Endothelial cell of umbilical vein (primary cell): ENCODE data around the gene RAD51B. TPM values are rescaled to one million over a fixed set of nuclear protein-coding genes. Genes with fewer than 3 reads are reported as not detected.

Experiments
- BruUV-seq: library from RNA; stranded (reverse); fragments of 400-500 nt; replicated peaks from 2 replicates; lab custom pipeline; 2021; lab: Mats Ljungman, UMichigan
- CTCF ChIA-PET: fragments of 300-600, 350-600 bp; sonication (Branson Sonifier 250); formaldehyde crosslinking; loops from one replicate; lab custom pipeline; 2021; ENCODE audit warnings: antibody characterized with exemption, inconsistent platforms; lab: Charles Lee
- POLR2A ChIA-PET: fragments of 300-600, 350-600 bp; sonication (Branson Sonifier 250); formaldehyde crosslinking; loops from one replicate; lab custom pipeline; 2021; ENCODE audit warnings: antibody characterized with exemption, inconsistent platforms; lab: Charles Lee
- DNase-seq: peaks from one replicate; pipeline ENCODE4 v3.0.0-alpha.2; 2011; ENCODE audit warnings: low read depth, low spot score
- FAIRE-seq: peaks from 2 replicates; lab custom pipeline; 2011; peaks lifted over from hg19 to GRCh38; lab: Jason Lieb, UNC
- H2AFZ ChIP-seq: 2 replicates; pipeline ENCODE4 v1.6.0; 2012; ENCODE audit warnings: low read depth, low read length, control low read depth, inconsistent platforms
- H3K27ac ChIP-seq: 2 replicates; pipeline ENCODE4 v1.5.1; 2011; ENCODE audit warnings: low read depth, mild to moderate bottlenecking, control low read depth, low read length, moderate library complexity; ENCODE audit not compliant: insufficient read depth
- H3K27me3 ChIP-seq, 2 experiments: 2 replicates each; pipeline versions ENCODE4 v1.6.0 to v1.6.1; 2011; ENCODE audit warnings: low read length in 2 of 2, mixed read lengths in 1 of 2; ENCODE audit not compliant: control insufficient read depth in 2 of 2, insufficient read depth in 2 of 2
- H3K36me3 ChIP-seq, 2 experiments: 2 replicates in 1 of 2; 3 replicates in 1 of 2; pipeline ENCODE4 v1.5.1; 2011; ENCODE audit warnings: low read length in 2 of 2, mild to moderate bottlenecking in 1 of 2, moderate library complexity in 1 of 2; ENCODE audit not compliant: control insufficient read depth in 2 of 2, insufficient read depth in 2 of 2; ENCODE audit errors: extremely low read depth in 1 of 2
- H3K4me1 ChIP-seq: 3 replicates; pipeline ENCODE4 v1.5.1; 2011; ENCODE audit warnings: mild to moderate bottlenecking, low read length; ENCODE audit not compliant: control insufficient read depth, insufficient read depth; ENCODE audit errors: extremely low read depth
- H3K4me2 ChIP-seq: 2 replicates; pipeline ENCODE4 v1.6.1; 2011; ENCODE audit warnings: low read length, control low read depth, mixed read lengths; ENCODE audit not compliant: insufficient read depth
- H3K4me3 ChIP-seq, 3 experiments: fragments of 200-600 bp in 1 of 3; sonication (generic), shearing (Covaris generic) in 1 of 3; replicated peaks in 1 of 3; 2 replicates each; pipeline ENCODE4 v1.5.1; 2011 to 2016; ENCODE audit warnings: control low read depth in 3 of 3, low read length in 3 of 3, mild to moderate bottlenecking in 2 of 3, inconsistent platforms in 1 of 3, low read depth in 1 of 3, moderate library complexity in 1 of 3; ENCODE audit not compliant: insufficient read depth in 1 of 3
- H3K79me2 ChIP-seq: 2 replicates; pipeline ENCODE4 v1.6.0; 2012; ENCODE audit warnings: low read length, inconsistent platforms; ENCODE audit not compliant: control insufficient read depth, insufficient read depth
- H3K9ac ChIP-seq: replicated peaks from 2 replicates; pipeline ENCODE3; 2011; ENCODE audit warnings: low read length, control low read depth; ENCODE audit not compliant: insufficient read depth; ENCODE audit errors: extremely low read depth
- H3K9me1 ChIP-seq: replicated peaks from 3 replicates; pipeline ENCODE4 v1.6.0; 2011; ENCODE audit warnings: mild to moderate bottlenecking, low read length; ENCODE audit not compliant: control insufficient read depth, insufficient read depth; ENCODE audit errors: extremely low read depth
- H3K9me3 ChIP-seq: replicated peaks from 2 replicates; pipeline ENCODE4 v1.5.1; 2012; ENCODE audit warnings: low read length, inconsistent platforms; ENCODE audit not compliant: control insufficient read depth, insufficient read depth
- H4K20me1 ChIP-seq: replicated peaks from 2 replicates; pipeline ENCODE3; 2011; ENCODE audit warnings: mild to moderate bottlenecking, low read length; ENCODE audit not compliant: control insufficient read depth, insufficient read depth; ENCODE audit errors: extremely low read depth
- MYC ChIP-seq: IDR thresholded peaks from one replicate; pipeline ENCODE4 v1.6.1; 2011; ENCODE audit warnings: mild to moderate bottlenecking, low read depth, low read length
- POLR2AphosphoS5 ChIP-seq: IDR thresholded peaks from 2 replicates; pipeline ENCODE4 v1.6.1; 2012; ENCODE audit warnings: low read depth, mild to moderate bottlenecking, control low read depth, low read length, moderate library complexity; ENCODE audit not compliant: insufficient read depth
- dilution Hi-C: fragments of 300-500 bp; cut with MboI; formaldehyde crosslinking; loops from one replicate; pipeline ENCODE4 v1.15.0; 2019; ENCODE audit warnings: low sequenced_read_pairs; ENCODE audit not compliant: extremely low pct_ligation_motif_present
- intact Hi-C: fragments of 100-400 bp; cut with micrococcal nuclease; formaldehyde crosslinking; loops from one replicate; pipeline ENCODE4 v1.10.0; 2022
- polyA plus RNA-seq, 4 experiments: library from polyadenylated mRNA; depleted of rRNA in 3 of 4; stranded (reverse) in 3 of 4; unstranded in 1 of 4; fragments of >200 nt; gene quantifications; 2 replicates each; pipeline versions ENCODE4 v1.2.1 to v1.2.3, GENCODE V29; 2011 to 2012; ENCODE audit warnings: missing spikeins in 1 of 4
- total RNA-seq: library from RNA; stranded (reverse); gene quantifications from 2 replicates; pipeline ENCODE4 v1.2.3, GENCODE V29; 2021

Gene RAD51B
- total and polyA plus RNA-seq, 2 donors (not counting 3 experiments of a cell fraction or from before 2014, with no cell fraction given) = 3.9 to 19.0 TPM

DNA sequence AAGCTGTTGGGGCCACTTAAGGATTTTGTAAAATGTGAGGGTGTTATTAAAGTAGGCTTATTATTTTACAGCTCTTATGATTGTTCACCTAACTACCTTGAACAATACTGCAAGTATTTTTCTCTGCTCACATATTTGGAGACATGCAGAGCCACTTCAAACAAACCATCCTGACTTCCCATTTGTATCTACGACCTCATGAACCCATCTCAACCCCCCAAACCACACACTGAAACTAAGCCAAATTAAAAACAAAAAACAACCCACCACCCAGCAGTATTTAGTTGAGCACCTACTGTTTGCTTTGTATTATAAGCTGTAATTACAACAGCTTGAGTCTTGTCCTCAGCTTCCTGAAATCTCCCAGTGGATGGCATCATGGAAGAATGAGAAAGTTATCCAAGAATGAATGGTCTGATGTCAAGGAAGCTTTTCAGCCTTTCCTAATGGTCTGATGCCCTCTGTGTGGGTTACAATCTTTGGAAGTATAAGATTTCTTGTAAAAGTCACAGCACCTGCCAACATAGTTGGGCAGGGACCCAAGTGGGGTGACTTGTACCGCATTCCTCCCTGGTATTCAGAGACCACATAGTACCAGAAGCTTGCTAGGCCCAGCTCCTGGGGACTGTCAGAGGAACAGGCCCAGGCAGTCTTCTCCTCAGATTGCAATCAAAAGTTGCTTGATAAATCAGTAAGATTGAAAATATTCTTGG is 556.6 kb downstream of the RAD51B start:
- H3K9me1 ChIP-seq = no peaks in the 10 kb centered on the region
- ChIA-PET CTCF (interaction anchor here (1.2 to 2.9 kb wide), 3 partner anchors 14 to 417 kb away, joined by 3 to 6 read pairs (median 4); partner anchors contain the start of gene ZFP36L1), POLR2A (no interaction called here)
- no peak for TF ChIP-seq POLR2AphosphoS5
- intact Hi-C loops (loop anchor here (5.0 kb wide), 1 partner anchor 416 kb away; the partner anchor contains the start of gene ZFP36L1), dilution Hi-C loops (no loop called here)
- DNase-seq (no peak), FAIRE-seq (no peak)
- BruUV-seq = no TSS peak
- H3K4me3 ChIP-seq = no peak overlapping the region
- no peak overlapping the region for H3K27ac ChIP-seq
- H3K9ac ChIP-seq = no peak overlapping the region
- no peaks in the 10 kb centered on the region for H3K36me3 ChIP-seq
- no peaks in the 10 kb centered on the region for H3K27me3 ChIP-seq
- no peaks in the 10 kb centered on the region for H3K9me3 ChIP-seq
- no peak overlapping the region for H3K4me2 ChIP-seq
- H4K20me1 ChIP-seq = no peaks in the 10 kb centered on the region
- no peak overlapping the region for H2AFZ ChIP-seq
- H3K79me2 ChIP-seq = no peaks in the 10 kb centered on the region
- H3K4me1 ChIP-seq = peaks cover 12% of the 10 kb centered on the region

- Histone ChIP-seq H3K27ac (no peak overlapping the region), H3K36me3 (no peaks in the 10 kb centered on the region), H3K4me3 (no peak overlapping the region), H3K9me3 (no peaks in the 10 kb centered on the region), H3K79me2 (no peaks in the 10 kb centered on the region), H2AFZ (peak overlapping the region; percentile 65), H4K20me1 (no peaks in the 10 kb centered on the region), H3K9ac (no peak overlapping the region), H3K9me1 (no peaks in the 10 kb centered on the region), H3K4me2 (no peak overlapping the region), H3K4me1 (peaks cover 12% of the 10 kb centered on the region), H3K27me3 (no peaks in the 10 kb centered on the region)
- BruUV-seq = no TSS peak
- FAIRE-seq = no peak
- CTCF ChIA-PET = interaction anchor here (1.2 to 2.7 kb wide), 5 partner anchors 9 to 79 kb away, joined by 4 to 8 read pairs (median 4); no protein-coding TSS in a partner anchor
- POLR2A ChIA-PET = no interaction called here
- dilution Hi-C loops (no loop called here), intact Hi-C loops (loop anchor here (5.0 kb wide), 1 partner anchor 415 kb away; the partner anchor contains the start of gene ZFP36L1)
- DNase-seq = no peak
- TF ChIP-seq POLR2AphosphoS5 = no peak
- no peak for TF ChIP-seq MYC
These were observed 557.4 kb downstream of the RAD51B start for GRCh38 chr14:68377006-68377405.
